HG03159 (cell line): Measurements from ENCODE around the gene WNT16.
"Not testable (repeated sequence)": the region's sequence is repeated elsewhere in the genome, so short reads cannot be mapped to it uniquely, and the experiment has no call there.

Experiments used
- ATAC-seq: cut with Tn5 transposase; IDR thresholded peaks from one replicate; pipeline ENCODE4 v1.9.1; 2021; ENCODE audit warnings: mild to moderate bottlenecking, moderate library complexity; ENCODE audit not compliant: unreplicated experiment

The WNT16 gene

GRCh38 chr7:121305109-121305508 is 23.7 kb upstream of the WNT16 start:
- ATAC-seq, result no peak

- no peak for ATAC-seq
Observed at GRCh38 chr7:121306565-121306964, 22.2 kb upstream of the WNT16 start.

GRCh38 chr7:121307021-121307574 is 21.7 kb upstream of the WNT16 start:
- ATAC-seq, result no peak

GRCh38 chr7:121313220-121313792 is 15.5 kb upstream of the WNT16 start:
- ATAC-seq, result no peak

- peak; percentile 97 for ATAC-seq
Observed at GRCh38 chr7:121313793-121314676, 14.8 kb upstream of the WNT16 start.

- ATAC-seq, result not testable (repeated sequence)
Observed at GRCh38 chr7:121315170-121315569, 13.6 kb upstream of the WNT16 start.

- ATAC-seq, result no peak
Observed at GRCh38 chr7:121322460-121322859, 6.3 kb upstream of the WNT16 start.

- ATAC-seq, result no peak
Observed at GRCh38 chr7:121323515-121324302, 5.1 kb upstream of the WNT16 start.

- ATAC-seq, result no peak
Observed at GRCh38 chr7:121327671-121328070, 1.1 kb upstream of the WNT16 start.

GRCh38 chr7:121329191-121330052 is 622 bp downstream of the WNT16 start:
- ATAC-seq, result peak; percentile 57

GRCh38 chr7:121330053-121330833 is 1.4 kb downstream of the WNT16 start:
- peak; percentile 33 for ATAC-seq

- ATAC-seq, result no peak
Observed at GRCh38 chr7:121331048-121331447, 2.2 kb downstream of the WNT16 start.

- ATAC-seq, result no peak
Observed at GRCh38 chr7:121331574-121331973, 2.8 kb downstream of the WNT16 start.

- ATAC-seq, result no peak
Observed at GRCh38 chr7:121334376-121334775, 5.6 kb downstream of the WNT16 start.

GRCh38 chr7:121334875-121335648 is 6.3 kb downstream of the WNT16 start:
- no peak for ATAC-seq

- ATAC-seq, result no peak
Observed at GRCh38 chr7:121336579-121336978, 7.8 kb downstream of the WNT16 start.

- ATAC-seq, result no peak
Observed at GRCh38 chr7:121337398-121337797, 8.6 kb downstream of the WNT16 start.

- no peak for ATAC-seq
Observed at GRCh38 chr7:121339082-121339481, 10.3 kb downstream of the WNT16 start.

- ATAC-seq, result no peak
Observed at GRCh38 chr7:121341933-121342332, 13.1 kb downstream of the WNT16 start.
